HEK293 (cell line): ENCODE data around the gene LRRC4C.

Experiments used
- CTCF ChIA-PET: fragments of 350-600 bp; formaldehyde crosslinking; extraction: SDS; loops from one replicate; lab custom pipeline; 2021; ENCODE audit warnings: antibody characterized with exemption; lab: Yijun Ruan, JAX
- POLR2A ChIA-PET: fragments of 300-600 bp; formaldehyde crosslinking; extraction: SDS; loops from one replicate; lab custom pipeline; 2020; ENCODE audit warnings: antibody characterized with exemption, inconsistent platforms; lab: Yijun Ruan, JAX
- H3K27ac ChIP-seq: fragments of 200-500 bp; sonication (Bioruptor generic); 2 replicates; pipeline ENCODE4 v1.5.1; 2014; ENCODE audit warnings: low read depth, low read length, control low read depth, inconsistent platforms; ENCODE audit errors: extremely low read depth
- H3K36me3 ChIP-seq, 2 experiments: fragments of 200-500 bp in 1 of 2; sonication (Bioruptor generic) in 1 of 2; 1 replicate in 1 of 2; 2 replicates in 1 of 2; pipeline ENCODE4 v1.5.1; 2014 to 2017; ENCODE audit warnings: inconsistent platforms in 2 of 2, low read length in 2 of 2; ENCODE audit not compliant: control insufficient read depth in 2 of 2, insufficient read depth in 1 of 2
- H3K4me1 ChIP-seq: fragments of 200-500 bp; sonication (Bioruptor generic); 2 replicates; pipeline ENCODE4 v1.5.1; 2014; ENCODE audit warnings: mild to moderate bottlenecking, low read length, inconsistent platforms; ENCODE audit not compliant: control insufficient read depth, insufficient read depth
- H3K4me3 ChIP-seq: 2 replicates; pipeline ENCODE4 v1.5.1; 2011; ENCODE audit warnings: low read depth, mild to moderate bottlenecking, control low read depth, low read length, moderate library complexity
- H3K9me3 ChIP-seq: fragments of 200-500 bp; sonication (Bioruptor generic); 2 replicates; pipeline ENCODE4 v1.5.1; 2014; ENCODE audit warnings: low read depth, low read length, inconsistent platforms; ENCODE audit not compliant: control insufficient read depth, insufficient read depth
- GLI2 ChIP-seq: fragments of 450-650 bp; formaldehyde crosslinking; IDR thresholded peaks from 2 replicates; pipeline ENCODE4; 2017; ENCODE audit warnings: missing biosample characterization, missing genetic modification characterization, low read depth, borderline replicate concordance
- INSM2 ChIP-seq: fragments of 450-650 bp; formaldehyde crosslinking; IDR thresholded peaks from 2 replicates; pipeline ENCODE4 v1.5.1; 2016; ENCODE audit warnings: missing biosample characterization, missing genetic modification characterization
- KLF7 ChIP-seq: fragments of 450-650 bp; formaldehyde crosslinking; IDR thresholded peaks from 2 replicates; pipeline ENCODE4 v1.5.1; 2016; ENCODE audit warnings: missing biosample characterization, missing genetic modification characterization, borderline replicate concordance
- KLF8 ChIP-seq: fragments of 450-650 bp; formaldehyde crosslinking; IDR thresholded peaks from 2 replicates; pipeline ENCODE4 v1.5.1; 2016; ENCODE audit warnings: missing biosample characterization, missing genetic modification characterization
- ZNF121 ChIP-seq: fragments of 450-650 bp; formaldehyde crosslinking; IDR thresholded peaks from 2 replicates; pipeline ENCODE4 v1.5.1; 2016; ENCODE audit warnings: missing biosample characterization, missing genetic modification characterization
- ZNF132 ChIP-seq: fragments of 450-650 bp; formaldehyde crosslinking; IDR thresholded peaks from 2 replicates; pipeline ENCODE4 v1.5.1; 2017; ENCODE audit warnings: missing biosample characterization, missing genetic modification characterization, borderline replicate concordance
- ZNF140 ChIP-seq: fragments of 450-650 bp; formaldehyde crosslinking; IDR thresholded peaks from 2 replicates; pipeline ENCODE4 v1.5.1; 2016; ENCODE audit warnings: missing biosample characterization, missing genetic modification characterization
- ZNF155 ChIP-seq: fragments of 450-650 bp; formaldehyde crosslinking; IDR thresholded peaks from 2 replicates; pipeline ENCODE4 v1.5.1; 2016; ENCODE audit warnings: missing biosample characterization, missing genetic modification characterization
- ZNF175 ChIP-seq: fragments of 450-650 bp; formaldehyde crosslinking; IDR thresholded peaks from 2 replicates; pipeline ENCODE4 v1.5.1; 2016; ENCODE audit warnings: missing biosample characterization, missing genetic modification characterization
- ZNF19 ChIP-seq: fragments of 450-650 bp; formaldehyde crosslinking; IDR thresholded peaks from 2 replicates; pipeline ENCODE4; 2016; ENCODE audit warnings: missing biosample characterization, missing genetic modification characterization, low read depth
- ZNF24 ChIP-seq: fragments of 450-650 bp; formaldehyde crosslinking; IDR thresholded peaks from 2 replicates; pipeline ENCODE4 v1.5.1; 2016; ENCODE audit warnings: missing biosample characterization, missing genetic modification characterization
- ZNF335 ChIP-seq: fragments of 450-650 bp; formaldehyde crosslinking; conservative IDR thresholded peaks from 2 replicates; pipeline ENCODE4 v1.5.1; 2016; ENCODE audit warnings: missing biosample characterization, missing genetic modification characterization
- ZNF423 ChIP-seq: fragments of 450-650 bp; formaldehyde crosslinking; IDR thresholded peaks from 2 replicates; pipeline ENCODE4 v1.5.1; 2016; ENCODE audit warnings: missing biosample characterization, missing genetic modification characterization
- ZNF521 ChIP-seq: fragments of 450-650 bp; formaldehyde crosslinking; IDR thresholded peaks from 2 replicates; pipeline ENCODE4 v1.5.1; 2017; ENCODE audit warnings: missing biosample characterization, mild to moderate bottlenecking, missing genetic modification characterization
- ZNF529 ChIP-seq: fragments of 450-650 bp; formaldehyde crosslinking; IDR thresholded peaks from 2 replicates; pipeline ENCODE4 v1.5.1; 2017; ENCODE audit warnings: missing genetic modification characterization, missing biosample characterization; ENCODE audit not compliant: insufficient replicate concordance
- ZNF544 ChIP-seq: fragments of 450-650 bp; formaldehyde crosslinking; IDR thresholded peaks from 2 replicates; pipeline ENCODE4 v1.5.0; 2017; ENCODE audit warnings: missing biosample characterization, missing genetic modification characterization
- ZNF600 ChIP-seq: fragments of 450-650 bp; formaldehyde crosslinking; IDR thresholded peaks from 2 replicates; pipeline ENCODE4 v1.5.1; 2016; ENCODE audit warnings: missing biosample characterization, missing genetic modification characterization
- ZNF610 ChIP-seq: fragments of 450-650 bp; formaldehyde crosslinking; IDR thresholded peaks from 2 replicates; pipeline ENCODE4 v1.5.1; 2016; ENCODE audit warnings: missing biosample characterization, missing genetic modification characterization, borderline replicate concordance
- ZNF629 ChIP-seq: fragments of 450-650 bp; formaldehyde crosslinking; IDR thresholded peaks from 2 replicates; pipeline ENCODE4 v1.5.1; 2017; ENCODE audit warnings: missing biosample characterization, missing genetic modification characterization
- ZNF654 ChIP-seq: fragments of 450-650 bp; formaldehyde crosslinking; IDR thresholded peaks from 2 replicates; pipeline ENCODE4 v1.5.1; 2016; ENCODE audit warnings: low read depth, missing biosample characterization, missing genetic modification characterization
- ZNF677 ChIP-seq: fragments of 450-650 bp; IDR thresholded peaks from 2 replicates; pipeline ENCODE4 v1.5.0; 2018; ENCODE audit warnings: missing biosample characterization, mild to moderate bottlenecking, missing genetic modification characterization, moderate library complexity
- ZNF692 ChIP-seq: fragments of 450-650 bp; formaldehyde crosslinking; IDR thresholded peaks from 2 replicates; pipeline ENCODE4 v1.5.1; 2016; ENCODE audit warnings: missing biosample characterization, missing genetic modification characterization
- ZNF707 ChIP-seq: fragments of 450-650 bp; formaldehyde crosslinking; IDR thresholded peaks from 2 replicates; pipeline ENCODE4 v1.5.1; 2016; ENCODE audit warnings: missing biosample characterization, missing genetic modification characterization
- ZNF792 ChIP-seq: fragments of 450-650 bp; formaldehyde crosslinking; IDR thresholded peaks from 2 replicates; pipeline ENCODE4 v1.5.1; 2016; ENCODE audit warnings: missing biosample characterization, missing genetic modification characterization
- ZSCAN5A ChIP-seq: fragments of 450-650 bp; formaldehyde crosslinking; IDR thresholded peaks from 2 replicates; pipeline ENCODE4 v1.5.1; 2016; ENCODE audit warnings: missing biosample characterization, missing genetic modification characterization
- TF ChIP-seq, protein P1 (sequence below): fragments of 450-650 bp; formaldehyde crosslinking; IDR thresholded peaks from 2 replicates; pipeline ENCODE4 v1.5.1; 2016; ENCODE audit warnings: missing biosample characterization, missing genetic modification characterization
- TF ChIP-seq, protein P2 (sequence below): fragments of 450-650 bp; formaldehyde crosslinking; IDR thresholded peaks from 2 replicates; pipeline ENCODE4 v1.5.1; 2016; ENCODE audit warnings: missing biosample characterization, missing genetic modification characterization

The LRRC4C gene

GRCh38 chr11:40160418-40160817 lies 1299.0 kb downstream of the LRRC4C start:
- POLR2A ChIA-PET = no interaction called here
- no peaks in the 10 kb centered on the region for H3K36me3 ChIP-seq
- CTCF ChIA-PET = no interaction called here

DNA sequence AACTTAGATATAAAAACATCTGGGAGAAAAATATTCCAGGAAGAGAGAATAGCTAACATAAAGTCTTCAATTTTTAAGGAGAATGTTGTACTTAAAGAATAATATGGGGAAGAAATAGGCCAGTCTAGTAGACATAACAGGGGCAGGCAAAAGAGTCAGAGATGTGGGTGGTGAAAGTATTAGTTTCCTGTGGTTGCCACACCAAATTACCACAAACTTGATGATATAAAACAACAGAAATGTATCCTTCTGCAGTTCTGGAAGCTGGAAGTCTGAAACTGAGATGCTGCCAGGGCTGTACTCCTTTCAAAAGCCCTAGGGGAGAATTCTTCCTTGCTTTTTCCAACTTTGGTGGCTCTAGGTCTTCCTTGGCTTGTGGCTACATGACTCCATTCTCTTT lies 1309.7 kb downstream of the LRRC4C start:
- Histone ChIP-seq H3K4me1 (no peaks in the 10 kb centered on the region), H3K9me3 (no peaks in the 10 kb centered on the region), H3K27ac (no peak overlapping the region), H3K36me3 (no peaks in the 10 kb centered on the region), H3K4me3 (no peak overlapping the region)
- CTCF ChIA-PET = no interaction called here
- TF ChIP-seq ZSCAN5A (tag by site-specific recombination) (no peak), INSM2 (no peak), ZNF792 (tag by site-specific recombination) (no peak), ZNF24 (no peak), ZNF692 (tag by site-specific recombination) (no peak), ZNF529 (tag by site-specific recombination) (no peak), ZNF600 (tag by site-specific recombination) (no peak), ZNF140 (tag by site-specific recombination) (no peak), ZNF155 (tag by site-specific recombination) (no peak), KLF8 (tag by site-specific recombination) (no peak), ZNF335 (no peak), GLI2 (tag by site-specific recombination) (no peak), ZNF629 (no peak), ZNF544 (tag by site-specific recombination) (no peak), ZNF121 (no peak), ZNF654 (tag by site-specific recombination) (no peak), ZNF423 (tag by site-specific recombination) (no peak), ZNF707 (tag by site-specific recombination) (no peak), ZNF132 (tag by site-specific recombination) (no peak)
- TF ChIP-seq, protein P1, sequence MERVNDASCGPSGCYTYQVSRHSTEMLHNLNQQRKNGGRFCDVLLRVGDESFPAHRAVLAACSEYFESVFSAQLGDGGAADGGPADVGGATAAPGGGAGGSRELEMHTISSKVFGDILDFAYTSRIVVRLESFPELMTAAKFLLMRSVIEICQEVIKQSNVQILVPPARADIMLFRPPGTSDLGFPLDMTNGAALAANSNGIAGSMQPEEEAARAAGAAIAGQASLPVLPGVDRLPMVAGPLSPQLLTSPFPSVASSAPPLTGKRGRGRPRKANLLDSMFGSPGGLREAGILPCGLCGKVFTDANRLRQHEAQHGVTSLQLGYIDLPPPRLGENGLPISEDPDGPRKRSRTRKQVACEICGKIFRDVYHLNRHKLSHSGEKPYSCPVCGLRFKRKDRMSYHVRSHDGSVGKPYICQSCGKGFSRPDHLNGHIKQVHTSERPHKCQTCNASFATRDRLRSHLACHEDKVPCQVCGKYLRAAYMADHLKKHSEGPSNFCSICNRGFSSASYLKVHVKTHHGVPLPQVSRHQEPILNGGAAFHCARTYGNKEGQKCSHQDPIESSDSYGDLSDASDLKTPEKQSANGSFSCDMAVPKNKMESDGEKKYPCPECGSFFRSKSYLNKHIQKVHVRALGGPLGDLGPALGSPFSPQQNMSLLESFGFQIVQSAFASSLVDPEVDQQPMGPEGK (tag by site-specific recombination) = no peak
- POLR2A ChIA-PET = no interaction called here

More at GRCh38 chr11:40160418-40160817, 1299.0 kb downstream of the LRRC4C start:
- no peak overlapping the region for H3K27ac ChIP-seq
- no peak overlapping the region for H3K4me3 ChIP-seq
- no peaks in the 10 kb centered on the region for H3K4me1 ChIP-seq
- TF ChIP-seq, protein P2, sequence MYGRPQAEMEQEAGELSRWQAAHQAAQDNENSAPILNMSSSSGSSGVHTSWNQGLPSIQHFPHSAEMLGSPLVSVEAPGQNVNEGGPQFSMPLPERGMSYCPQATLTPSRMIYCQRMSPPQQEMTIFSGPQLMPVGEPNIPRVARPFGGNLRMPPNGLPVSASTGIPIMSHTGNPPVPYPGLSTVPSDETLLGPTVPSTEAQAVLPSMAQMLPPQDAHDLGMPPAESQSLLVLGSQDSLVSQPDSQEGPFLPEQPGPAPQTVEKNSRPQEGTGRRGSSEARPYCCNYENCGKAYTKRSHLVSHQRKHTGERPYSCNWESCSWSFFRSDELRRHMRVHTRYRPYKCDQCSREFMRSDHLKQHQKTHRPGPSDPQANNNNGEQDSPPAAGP (tag by site-specific recombination) = no peak
- no peak for TF ChIP-seq ZNF610 (tag by site-specific recombination)
- no peak for TF ChIP-seq ZNF175 (tag by site-specific recombination)
- no peak for TF ChIP-seq ZNF19 (tag by site-specific recombination)
- no peak for TF ChIP-seq ZNF521 (tag by site-specific recombination)
- TF ChIP-seq ZNF677 (tag by site-specific recombination) = no peak
- TF ChIP-seq KLF7 = no peak
- no peaks in the 10 kb centered on the region for H3K9me3 ChIP-seq
